Cardiac septum (tissue), 1 donor: ENCODE results near the gene CCP110. TPM values are rescaled to one million over a fixed set of nuclear protein-coding genes. Genes with fewer than 3 reads are reported as not detected.
"Not testable (repeated sequence)": the region's sequence is repeated elsewhere in the genome, so short reads cannot be mapped to it uniquely, and the experiment has no call there.

ENCODE experiments used
- DNase-seq: peaks from one replicate; pipeline ENCODE4 v3.0.0-alpha.2; 2020; ENCODE audit warnings: low spot score
- intact Hi-C: fragments of 100-400 bp; cut with DNase I; formaldehyde crosslinking; loops from one replicate; pipeline ENCODE4 v1.14.0; 2022
- total RNA-seq: library from RNA; stranded (reverse); fragmentation: NEBNext Ultra II Directional; extraction: Animal tissue kit (Norgen Biotek cat#: 25700); gene quantifications from one replicate; pipeline ENCODE4 v1.2.1, GENCODE V29; 2021
- donor health status: DM: no; HTN: no; CAD: no.

The CCP110 gene
- total RNA-seq, 1 donor from 2014 or later = 7.3 TPM

- intact Hi-C loops = no loop called here
- no peak for DNase-seq
Observed at GRCh38 chr16:19540241-19540970, 16.7 kb downstream of the CCP110 start.

GRCh38 chr16:19542138-19542821 is 18.5 kb downstream of the CCP110 start:
- intact Hi-C loops = no loop called here
- DNase-seq = no peak

- intact Hi-C loops, DNase-seq: not testable (repeated sequence)
Observed at GRCh38 chr16:19543278-19543996, 19.7 kb downstream of the CCP110 start.

GRCh38 chr16:19548144-19548543 is 24.4 kb downstream of the CCP110 start:
- DNase-seq = no peak
- intact Hi-C loops = no loop called here

GRCh38 chr16:19549673-19550072 is 25.9 kb downstream of the CCP110 start:
- intact Hi-C loops = no loop called here
- no peak for DNase-seq

- intact Hi-C loops = loop anchor here (2.0 kb wide), 1 partner anchor 31 kb away; no protein-coding TSS in a partner anchor
Observed at GRCh38 chr16:19555186-19555937, 31.6 kb downstream of the CCP110 start, which contains the start of gene VPS35L. VPS35L (plus strand) TSS chr16:19555703; CDS start chr16:19555730, 27 bp downstream.

GRCh38 chr16:19555938-19556771 is 32.4 kb downstream of the CCP110 start:
- no peak for DNase-seq

More at GRCh38 chr16:19555186-19555937, 31.6 kb downstream of the CCP110 start, which contains the start of gene VPS35L:
- peak; percentile 99 for DNase-seq

GRCh38 chr16:19559242-19559910 is 35.6 kb downstream of the CCP110 start:
- intact Hi-C loops = no loop called here
- DNase-seq = no peak

More at GRCh38 chr16:19555938-19556771, 32.4 kb downstream of the CCP110 start:
- intact Hi-C loops = loop anchor here (2.0 kb wide), 2 partner anchors 31 to 331 kb away; no protein-coding TSS in a partner anchor

- no peak for DNase-seq
- intact Hi-C loops = no loop called here
Observed at GRCh38 chr16:19560078-19560477, 36.3 kb downstream of the CCP110 start.

GRCh38 chr16:19563377-19563776 is 39.6 kb downstream of the CCP110 start:
- intact Hi-C loops = no loop called here
- no peak for DNase-seq

GRCh38 chr16:19566362-19566761 is 42.6 kb downstream of the CCP110 start:
- intact Hi-C loops = no loop called here
- DNase-seq = no peak

GRCh38 chr16:19567560-19567959 is 43.8 kb downstream of the CCP110 start:
- DNase-seq = no peak
- intact Hi-C loops = no loop called here

GRCh38 chr16:19573997-19574396 is 50.3 kb downstream of the CCP110 start:
- no peak for DNase-seq
- intact Hi-C loops = no loop called here

- intact Hi-C loops = no loop called here
- no peak for DNase-seq
Observed at GRCh38 chr16:19574615-19575014, 50.9 kb downstream of the CCP110 start.

- DNase-seq = no peak
- intact Hi-C loops = no loop called here
Observed at GRCh38 chr16:19578378-19578971, 54.7 kb downstream of the CCP110 start.

GRCh38 chr16:19582050-19582831 is 58.5 kb downstream of the CCP110 start:
- intact Hi-C loops = no loop called here
- DNase-seq = no peak
